Neural crest cell (in vitro differentiated cells): Measurements from ENCODE around the gene YWHAB. TPM values are rescaled to one million over a fixed set of nuclear protein-coding genes. Genes with fewer than 3 reads are reported as not detected.

ENCODE experiments used
- DNase-seq: peaks from one replicate; pipeline ENCODE4 v3.0.0; 2021; ENCODE audit warnings: low read depth, mixed read lengths, low spot score
- H3K27ac Mint-ChIP-seq: one replicate; pipeline ENCODE4 v1.8.0; 2021; ENCODE audit warnings: mild to moderate bottlenecking, mixed read lengths; ENCODE audit not compliant: unreplicated experiment
- H3K27me3 Mint-ChIP-seq: 2 replicates; pipeline ENCODE4 v1.8.0; 2021; ENCODE audit warnings: low read depth, mild to moderate bottlenecking, mixed read lengths
- H3K36me3 Mint-ChIP-seq: 2 replicates; pipeline ENCODE4 v1.8.0; 2021; ENCODE audit warnings: low read depth, mild to moderate bottlenecking, mixed read lengths
- H3K4me1 Mint-ChIP-seq: 2 replicates; pipeline ENCODE4 v1.8.0; 2021; ENCODE audit warnings: mixed read lengths
- H3K4me3 Mint-ChIP-seq: one replicate; pipeline ENCODE4 v1.8.0; 2021; ENCODE audit warnings: mild to moderate bottlenecking, mixed read lengths
- H3K9me3 Mint-ChIP-seq: 2 replicates; pipeline ENCODE4 v1.8.0; 2021; ENCODE audit warnings: mixed read lengths
- CTCF ChIP-seq: fragments of 200-600 bp; sonication (generic); conservative IDR thresholded peaks from 2 replicates; pipeline ENCODE4 v1.5.0; 2021; ENCODE audit warnings: antibody characterized with exemption, mild to moderate bottlenecking
- total RNA-seq: library from RNA; stranded (reverse); gene quantifications from 2 replicates; pipeline ENCODE4 v1.2.1, GENCODE V29; 2021

Gene YWHAB
- total RNA-seq, 1 donor from 2014 or later: 168 TPM

GRCh38 chr20:44850272-44850671 lies 35.2 kb upstream of the YWHAB start:
- H3K36me3 Mint-ChIP-seq: no peaks in the 10 kb centered on the region
- H3K4me1 Mint-ChIP-seq: no peaks in the 10 kb centered on the region
- H3K27ac Mint-ChIP-seq: no peak overlapping the region
- H3K4me3 Mint-ChIP-seq: no peak overlapping the region
- peaks cover 3% of the 10 kb centered on the region for H3K9me3 Mint-ChIP-seq
- H3K27me3 Mint-ChIP-seq: no peaks in the 10 kb centered on the region
- no peak for DNase-seq
- no peak for TF ChIP-seq CTCF

- H3K9me3 Mint-ChIP-seq: peaks cover 3% of the 10 kb centered on the region
- H3K4me3 Mint-ChIP-seq: no peak overlapping the region
- no peaks in the 10 kb centered on the region for H3K27me3 Mint-ChIP-seq
- H3K4me1 Mint-ChIP-seq: no peaks in the 10 kb centered on the region
- no peak for DNase-seq
- H3K36me3 Mint-ChIP-seq: no peaks in the 10 kb centered on the region
- TF ChIP-seq CTCF: no peak
- H3K27ac Mint-ChIP-seq: no peak overlapping the region
These were observed 34.7 kb upstream of the YWHAB start for GRCh38 chr20:44850837-44851236.

GRCh38 chr20:44851545-44851944 lies 34.0 kb upstream of the YWHAB start:
- H3K9me3 Mint-ChIP-seq: peaks cover 5% of the 10 kb centered on the region
- H3K4me3 Mint-ChIP-seq: no peak overlapping the region
- H3K27ac Mint-ChIP-seq: no peak overlapping the region
- no peaks in the 10 kb centered on the region for H3K4me1 Mint-ChIP-seq
- TF ChIP-seq CTCF: no peak
- H3K27me3 Mint-ChIP-seq: no peaks in the 10 kb centered on the region
- no peaks in the 10 kb centered on the region for H3K36me3 Mint-ChIP-seq
- DNase-seq: no peak

- no peaks in the 10 kb centered on the region for H3K27me3 Mint-ChIP-seq
- H3K9me3 Mint-ChIP-seq: peaks cover 5% of the 10 kb centered on the region
- no peaks in the 10 kb centered on the region for H3K36me3 Mint-ChIP-seq
- H3K4me3 Mint-ChIP-seq: no peak overlapping the region
- no peak for DNase-seq
- no peaks in the 10 kb centered on the region for H3K4me1 Mint-ChIP-seq
- no peak for TF ChIP-seq CTCF
- H3K27ac Mint-ChIP-seq: no peak overlapping the region
These were observed 29.1 kb upstream of the YWHAB start for GRCh38 chr20:44856442-44856841.

GRCh38 chr20:44856856-44857448 lies 28.6 kb upstream of the YWHAB start:
- no peak for TF ChIP-seq CTCF
- H3K27me3 Mint-ChIP-seq: no peaks in the 10 kb centered on the region
- no peaks in the 10 kb centered on the region for H3K4me1 Mint-ChIP-seq
- peaks cover 5% of the 10 kb centered on the region for H3K9me3 Mint-ChIP-seq
- DNase-seq: no peak
- no peak overlapping the region for H3K4me3 Mint-ChIP-seq
- no peaks in the 10 kb centered on the region for H3K36me3 Mint-ChIP-seq
- no peak overlapping the region for H3K27ac Mint-ChIP-seq
